ENCODE data around the gene OTOP2.
A peak's percentile ranks its signal among the peaks of the same experiment; 100 is the strongest.
"Not testable (repeated sequence)": the region's sequence is repeated elsewhere in the genome, so short reads cannot be mapped to it uniquely, and the experiment has no call there.

OTOP2 gene

DNA sequence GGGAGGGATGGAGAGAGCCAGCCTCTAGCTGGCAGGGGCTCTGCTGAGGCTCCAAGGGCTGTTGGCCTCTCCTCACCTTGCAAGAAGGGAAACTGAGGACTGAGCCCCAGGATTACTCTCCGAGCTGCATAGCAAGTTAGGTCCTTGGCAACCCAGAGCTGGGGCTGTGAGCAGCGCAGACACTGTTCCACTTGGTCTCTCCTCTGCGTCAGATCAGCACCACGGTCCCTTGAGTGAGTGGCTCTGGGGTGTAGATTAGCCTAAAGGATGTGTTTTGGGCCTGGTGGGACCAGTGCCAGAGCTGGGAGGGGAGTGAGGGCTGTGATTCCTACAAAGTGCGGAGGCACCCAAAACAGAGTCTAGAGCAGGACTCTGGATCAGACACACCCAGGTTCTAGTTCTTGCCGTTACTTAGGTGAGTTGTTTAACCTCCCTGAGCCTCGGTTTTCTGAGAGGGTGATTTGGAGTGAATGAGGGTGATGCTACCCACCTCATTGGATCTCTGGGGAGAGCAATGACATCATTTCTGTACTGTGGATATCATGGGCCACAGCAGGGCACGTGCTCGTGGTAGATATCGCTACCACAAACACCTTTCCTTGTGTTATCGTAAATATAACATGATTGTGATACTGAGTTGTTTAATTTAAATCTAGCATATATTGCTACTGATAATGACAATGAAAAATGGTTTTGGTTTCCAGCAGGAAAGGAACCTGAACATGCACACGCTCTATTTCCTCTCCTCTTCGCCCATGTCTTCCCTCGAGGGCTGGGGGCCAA lies 22.5 kb upstream of the OTOP2 start:
- DNase-seq: no peak

DNA sequence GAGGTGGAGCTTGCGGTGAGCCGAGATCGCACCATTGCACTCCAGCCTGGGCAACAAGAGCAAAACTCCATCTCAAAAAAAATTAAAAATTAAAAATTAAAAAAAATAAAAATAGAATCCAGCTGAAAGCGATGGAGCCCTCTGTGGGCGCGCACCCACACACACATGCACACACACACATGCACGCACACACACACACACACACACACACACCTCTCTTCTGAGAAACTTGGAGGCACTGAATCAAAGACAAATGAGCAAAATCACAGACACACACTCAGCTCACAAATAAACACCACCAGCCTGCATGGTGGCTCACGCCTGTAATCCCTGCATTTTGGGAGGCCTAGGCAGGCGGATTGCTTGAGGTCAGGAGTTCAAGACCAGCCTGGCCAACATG lies 21.0 kb upstream of the OTOP2 start:
- no peak for DNase-seq

DNA sequence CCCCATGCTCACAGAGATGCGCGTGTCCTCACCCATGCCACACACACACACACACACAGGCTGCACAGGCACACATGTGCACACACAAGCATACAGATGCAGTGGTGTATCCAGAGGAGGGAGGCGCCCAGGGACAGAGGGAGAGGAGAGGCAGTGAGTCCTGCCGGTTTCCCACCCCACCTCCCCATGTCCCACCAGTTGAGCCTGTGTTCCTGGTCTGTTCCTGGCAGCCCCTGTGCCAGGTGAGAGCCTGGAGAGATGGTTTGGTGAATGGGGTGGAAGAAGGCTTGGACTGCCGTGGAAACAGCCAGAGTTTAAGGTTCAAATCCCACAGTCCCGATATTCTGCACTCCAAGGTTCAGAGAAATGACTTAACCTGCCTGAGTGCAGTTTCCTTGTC lies 20.4 kb upstream of the OTOP2 start:
- no peak for DNase-seq

DNA sequence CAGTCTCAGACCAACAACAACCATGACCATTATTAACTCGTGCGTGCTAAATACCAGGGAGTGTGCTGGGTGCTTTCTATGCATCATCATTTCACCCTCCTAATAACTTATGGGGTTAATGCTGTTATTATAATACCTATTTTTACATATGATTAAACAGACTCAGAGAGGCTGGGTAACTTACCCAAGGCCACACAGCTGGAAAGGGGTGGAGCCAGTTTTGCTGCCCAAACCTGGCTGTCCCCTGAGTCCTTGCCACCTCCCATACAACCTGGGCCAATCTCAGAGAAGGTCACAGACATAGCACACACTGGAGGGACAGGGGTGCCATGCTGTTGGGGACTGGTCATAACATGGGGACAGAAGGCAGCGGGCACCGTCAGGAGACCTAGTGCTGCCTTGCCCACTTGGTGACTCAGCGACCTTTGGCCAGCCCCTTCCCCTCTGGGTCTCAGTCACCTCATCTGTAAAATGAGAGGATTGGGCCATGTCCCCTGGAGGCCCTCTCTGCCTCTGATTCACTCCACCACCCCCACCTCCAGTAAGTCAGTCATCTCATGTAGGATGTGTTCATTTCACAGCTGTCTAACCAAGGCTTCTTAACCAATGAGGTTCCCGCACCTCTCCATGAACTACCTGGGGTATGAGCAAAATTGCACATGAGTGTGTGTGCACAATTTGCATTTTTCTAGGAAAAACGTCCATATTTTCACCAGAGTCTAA lies 19.2 kb upstream of the OTOP2 start:
- DNase-seq: no peak

DNA sequence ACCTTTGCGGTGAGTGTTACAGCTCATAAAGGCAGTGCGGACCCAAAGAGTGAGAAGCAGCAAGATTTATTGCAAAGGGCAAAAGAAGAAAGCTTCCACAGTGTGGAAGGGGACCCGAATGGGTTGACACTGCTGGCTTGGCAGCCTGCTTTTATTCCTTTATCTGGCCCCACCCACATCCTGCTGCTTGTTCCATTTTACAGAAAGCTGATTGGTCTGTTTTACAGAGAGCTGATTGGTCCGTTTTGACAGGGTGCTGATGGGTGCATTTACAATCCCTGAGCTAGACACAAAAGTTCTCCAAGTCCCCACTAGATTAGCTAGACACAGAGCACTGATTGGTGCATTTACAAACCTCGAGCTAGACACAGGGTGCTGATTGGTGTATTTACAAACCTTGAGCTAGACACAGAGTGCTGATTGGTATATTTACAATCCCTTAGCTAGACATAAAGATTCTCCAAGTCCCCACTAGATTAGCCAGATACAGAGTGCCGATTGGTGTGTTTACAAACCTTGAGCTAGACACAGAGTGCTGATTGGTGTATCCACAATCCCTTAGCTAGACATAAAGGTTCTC lies 17.8 kb upstream of the OTOP2 start:
- DNase-seq: not testable (repeated sequence)

DNA sequence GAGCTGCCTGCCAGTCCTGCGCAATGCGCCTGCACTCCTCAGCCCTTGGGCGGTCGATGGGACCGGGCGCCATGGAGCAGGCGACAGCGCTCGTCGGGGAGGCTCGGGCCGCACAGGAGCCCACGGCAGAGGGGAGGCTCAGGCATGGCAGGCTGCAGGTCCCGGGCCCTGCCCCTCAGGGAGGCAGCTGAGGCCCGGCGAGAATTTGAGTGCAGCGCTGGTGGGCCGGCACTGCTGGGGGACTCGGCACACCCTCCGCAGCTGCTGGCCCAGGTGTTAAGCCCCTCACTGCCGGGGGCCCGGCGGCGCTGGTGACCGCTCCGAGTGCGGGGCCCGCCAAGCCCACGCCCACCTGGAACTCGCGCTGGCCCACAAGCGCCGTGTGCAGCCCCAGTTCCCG lies 17.1 kb upstream of the OTOP2 start:
- DNase-seq: no peak

DNA sequence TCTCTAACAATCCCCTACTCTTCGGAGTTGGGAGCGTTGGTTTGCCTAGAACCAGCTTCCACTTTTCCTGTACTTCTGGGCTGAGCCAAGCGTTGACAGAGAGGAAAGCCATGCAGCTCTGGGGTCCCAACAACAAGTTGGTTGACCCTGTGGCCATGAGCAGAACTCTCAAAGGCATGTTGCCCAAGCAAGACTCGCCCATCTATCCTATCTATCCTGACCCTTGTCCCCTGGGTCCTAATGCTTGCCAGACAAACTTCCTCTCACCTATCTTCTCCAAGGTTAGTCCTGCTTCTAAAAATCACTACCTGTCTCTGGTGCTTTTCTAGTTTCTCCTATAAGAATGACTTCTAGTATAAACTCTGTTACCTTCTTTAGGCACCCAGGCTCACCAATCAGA lies 15.0 kb upstream of the OTOP2 start:
- DNase-seq: not testable (repeated sequence)

DNA sequence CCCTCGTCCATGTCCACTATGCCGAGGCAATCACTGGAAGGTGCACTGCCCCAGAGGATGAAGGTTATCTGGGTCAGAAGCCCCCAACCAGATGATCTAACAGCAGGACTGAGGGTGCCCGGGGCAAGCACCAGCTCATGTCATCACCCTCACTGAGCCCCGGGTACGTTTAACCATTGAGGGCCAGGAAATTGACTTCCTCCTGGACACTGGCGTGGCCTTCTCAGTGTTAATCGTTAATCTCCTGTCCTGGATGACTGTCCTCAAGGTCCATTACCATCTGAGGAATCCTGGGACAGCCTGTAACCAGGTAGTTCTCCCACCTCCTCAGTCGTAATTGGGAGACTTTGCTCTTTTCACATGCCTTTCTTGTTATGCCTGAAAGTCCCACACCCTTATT lies 12.7 kb upstream of the OTOP2 start:
- DNase-seq: not testable (repeated sequence)

DNA sequence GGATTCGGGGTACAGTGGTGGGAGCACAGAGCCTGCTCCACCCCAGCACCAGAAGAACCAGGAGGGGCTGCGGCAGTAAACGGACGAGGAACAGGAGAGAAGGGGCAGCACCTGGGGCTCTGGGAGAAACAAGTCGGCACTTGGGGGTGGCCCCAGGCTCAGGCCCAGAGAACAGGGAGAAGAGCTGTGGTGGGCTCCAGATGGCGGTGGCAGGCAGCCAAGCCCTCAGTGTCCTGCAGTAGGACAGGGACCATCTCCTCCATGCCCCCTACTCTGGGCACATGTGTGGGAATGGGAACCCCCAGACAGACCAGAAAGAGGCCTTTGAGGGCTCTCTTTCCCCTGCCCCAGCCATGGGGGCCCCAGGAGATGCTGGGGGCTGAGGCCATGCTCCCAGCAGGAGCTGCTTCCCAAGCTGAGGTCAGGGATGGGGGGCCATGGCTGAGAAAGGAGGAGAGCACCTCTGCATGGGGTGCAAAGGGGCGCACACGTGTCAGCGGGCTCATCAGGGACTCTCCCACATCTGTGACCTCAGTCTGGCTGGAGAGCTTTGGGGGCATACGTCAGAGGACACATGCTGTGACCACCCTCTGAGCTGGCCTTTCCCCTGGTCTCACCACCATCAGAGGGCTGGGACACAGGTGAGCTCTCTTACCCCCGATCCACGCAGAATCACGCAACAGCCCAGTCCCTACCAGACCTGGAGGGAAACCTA lies 7.8 kb upstream of the OTOP2 start:
- no peak for DNase-seq

DNA sequence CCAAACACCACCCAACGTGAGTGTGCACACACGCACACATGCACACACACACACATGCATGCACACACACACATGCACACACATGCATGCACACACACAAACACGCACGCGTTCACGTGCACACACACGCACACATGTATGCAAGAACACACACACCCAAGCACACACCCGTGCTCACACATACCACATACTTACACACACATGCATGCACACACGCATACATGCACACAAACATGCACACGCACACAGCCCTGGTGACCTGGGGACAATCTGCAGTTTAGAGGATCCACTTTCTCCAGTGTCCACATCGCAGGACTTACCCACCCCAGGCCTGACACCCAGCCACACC lies 7.2 kb upstream of the OTOP2 start:
- DNase-seq: no peak

DNA sequence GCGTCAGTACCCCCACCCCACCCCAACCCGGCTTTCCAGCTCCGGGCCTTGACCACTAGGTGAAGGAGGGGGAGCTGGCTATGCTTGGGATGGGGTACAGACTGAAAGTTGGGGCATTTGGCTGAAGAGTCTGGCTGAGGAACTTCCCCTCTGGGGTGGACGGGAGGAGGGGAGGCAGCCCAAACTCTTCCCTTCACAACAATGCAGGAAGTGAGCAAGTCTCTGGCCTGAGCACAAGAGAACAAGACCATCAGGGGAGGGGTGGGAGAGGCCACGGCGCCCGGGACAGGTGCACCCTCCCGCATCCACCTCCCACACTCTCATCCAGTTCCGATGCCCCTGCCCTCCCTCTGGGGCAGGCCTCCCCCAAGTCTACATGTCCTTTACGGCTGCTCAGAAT lies 6.6 kb upstream of the OTOP2 start:
- no peak for DNase-seq

DNA sequence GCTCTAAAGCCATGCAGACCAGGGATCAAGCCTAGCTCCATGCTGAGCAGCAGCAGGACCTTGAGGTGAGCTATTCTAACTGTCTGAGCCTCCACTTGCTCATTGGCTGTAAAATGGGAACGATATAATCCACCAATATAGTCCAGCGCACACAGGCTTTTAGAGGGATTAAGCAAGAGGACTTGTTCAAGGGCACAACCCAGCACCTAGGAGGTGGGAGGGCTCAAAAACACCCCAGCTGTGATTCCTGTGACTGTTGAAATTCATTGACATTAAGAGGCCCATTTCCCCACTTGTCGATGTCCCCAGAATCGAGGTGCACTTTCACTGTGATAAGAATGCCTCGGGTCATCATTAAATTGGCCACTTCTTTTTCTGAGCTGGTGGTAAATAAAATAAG lies 5.2 kb upstream of the OTOP2 start:
- no peak for DNase-seq

DNA sequence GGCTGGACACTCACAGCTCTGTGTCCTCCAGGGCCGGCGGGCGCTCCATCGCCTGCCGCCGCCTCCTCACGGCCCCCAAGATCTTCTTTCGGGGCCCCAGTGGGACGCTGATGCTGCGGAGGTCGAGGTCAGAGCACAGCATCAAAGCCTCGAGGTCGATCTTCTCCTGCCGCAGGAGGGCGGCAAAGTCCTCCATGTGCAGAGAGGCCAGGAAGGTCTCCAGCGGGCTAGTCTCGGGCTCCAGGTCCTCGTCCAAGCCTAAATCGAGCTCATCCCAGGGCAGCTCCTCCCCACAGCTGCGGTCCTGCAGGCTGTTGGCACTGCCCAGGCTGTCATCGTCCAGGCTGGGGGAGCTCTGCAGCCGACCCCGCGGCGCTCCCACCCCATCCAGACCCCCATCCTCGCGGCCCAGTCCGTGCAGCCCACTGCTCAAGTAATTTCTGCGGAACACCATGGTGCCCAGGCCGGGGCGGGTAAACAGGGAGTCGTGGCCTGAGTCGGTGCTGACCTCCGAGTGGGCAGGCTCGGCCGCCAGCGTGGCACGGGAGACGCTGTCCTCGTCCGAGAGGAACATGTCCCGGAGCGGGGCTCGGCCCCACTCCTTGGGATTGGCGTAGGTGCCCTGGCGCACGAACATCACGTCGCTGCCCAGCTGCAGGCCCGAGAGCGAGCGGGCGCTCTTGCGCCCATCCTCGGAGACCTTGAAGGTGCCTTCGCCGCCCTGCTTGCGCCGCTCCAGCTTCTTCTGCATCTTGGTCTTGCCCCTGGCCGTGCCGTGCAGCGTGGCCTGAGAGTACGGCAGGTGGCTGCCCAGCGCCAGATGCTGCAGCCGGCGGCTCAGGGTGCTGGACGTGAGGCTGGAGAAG lies 4.4 kb upstream of the OTOP2 start:
- peak; percentile 6 for DNase-seq

DNA sequence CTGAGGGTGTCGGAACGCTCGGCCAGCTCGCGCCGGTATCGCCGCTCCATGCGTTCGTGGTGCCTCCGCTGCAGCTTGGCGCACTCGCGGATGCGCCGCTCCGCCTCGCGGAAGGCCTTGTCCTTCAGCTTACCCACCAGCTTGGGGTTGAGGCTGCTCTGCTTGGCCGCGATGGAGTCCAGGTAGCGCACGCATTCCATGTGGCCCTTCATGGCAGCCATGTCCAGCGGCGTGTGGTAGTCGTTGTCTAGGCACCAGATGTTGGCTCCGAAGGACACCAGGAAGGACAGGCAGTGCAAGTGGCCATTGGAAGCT lies 3.8 kb upstream of the OTOP2 start:
- DNase-seq: no peak

DNA sequence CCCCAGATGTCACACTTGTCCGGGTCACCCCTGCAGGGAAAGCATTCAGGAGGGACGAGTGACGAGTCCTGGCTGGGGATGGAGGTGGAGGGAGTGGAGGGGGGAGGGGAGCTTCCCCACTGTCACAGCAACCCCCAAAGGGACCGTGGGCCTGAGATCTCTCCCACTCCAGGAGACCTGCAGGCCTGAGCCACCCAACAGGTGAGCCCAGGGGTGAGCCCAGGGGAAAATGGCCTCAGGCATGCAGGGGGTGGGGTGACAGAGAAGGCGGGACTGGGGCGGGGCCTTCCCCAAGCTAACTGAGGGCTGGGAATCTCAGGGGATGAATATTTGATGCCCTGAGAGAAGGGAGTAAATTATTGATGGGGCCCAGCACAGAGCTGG lies 3.4 kb upstream of the OTOP2 start:
- DNase-seq: no peak

DNA sequence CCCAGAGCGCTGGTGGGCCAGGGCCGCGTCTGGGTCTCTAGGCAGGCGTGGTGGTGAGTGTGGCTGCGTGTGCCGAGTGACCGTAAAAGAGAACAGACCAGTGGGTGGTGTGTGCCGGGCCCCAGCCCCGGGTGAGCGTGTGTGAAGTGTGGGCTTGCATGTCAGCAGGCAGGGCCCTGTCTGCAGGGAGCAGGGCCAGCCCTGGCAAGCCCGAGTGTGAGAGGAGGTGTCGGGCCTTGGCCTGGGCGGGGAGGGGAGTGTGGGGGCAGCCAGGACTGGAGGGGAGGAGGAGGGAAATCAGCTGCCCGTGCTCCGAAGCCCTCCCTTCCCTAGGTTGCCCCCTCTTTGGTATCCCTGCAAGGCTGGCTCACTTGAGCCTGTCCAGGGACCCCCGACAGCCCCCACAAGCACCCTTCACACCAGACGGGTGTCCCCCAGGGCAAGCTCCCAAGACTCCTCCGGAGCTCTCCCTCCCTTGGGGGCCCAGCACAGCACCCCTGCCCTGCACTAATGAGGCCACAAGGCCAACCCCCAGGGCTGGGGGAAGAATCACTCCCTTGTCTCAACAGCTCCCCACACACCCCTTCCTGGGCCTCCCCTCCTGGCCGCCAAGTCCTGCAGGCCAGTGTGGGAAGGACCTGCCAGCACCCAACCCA lies 2.9 kb upstream of the OTOP2 start:
- DNase-seq: no peak

DNA sequence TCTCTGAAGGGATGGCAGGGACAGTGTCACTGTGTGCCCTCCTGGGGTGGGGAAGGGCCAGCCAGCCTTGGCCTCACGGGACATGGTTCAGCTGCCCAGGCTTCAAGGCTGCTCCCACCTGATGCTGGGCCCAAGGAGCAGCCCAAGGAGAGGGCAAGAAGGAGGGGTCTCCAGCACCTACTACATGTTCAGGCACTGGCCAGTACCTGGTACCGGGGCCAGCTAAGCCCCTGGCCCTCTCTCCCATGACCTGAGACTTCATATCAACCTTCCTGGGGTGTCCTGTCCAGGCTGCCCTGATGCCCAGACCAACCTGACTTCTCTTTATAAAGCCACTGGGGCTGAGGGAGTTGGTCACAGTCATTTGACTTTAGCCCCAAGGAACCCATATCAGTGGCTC lies 2.3 kb upstream of the OTOP2 start:
- DNase-seq: no peak

DNA sequence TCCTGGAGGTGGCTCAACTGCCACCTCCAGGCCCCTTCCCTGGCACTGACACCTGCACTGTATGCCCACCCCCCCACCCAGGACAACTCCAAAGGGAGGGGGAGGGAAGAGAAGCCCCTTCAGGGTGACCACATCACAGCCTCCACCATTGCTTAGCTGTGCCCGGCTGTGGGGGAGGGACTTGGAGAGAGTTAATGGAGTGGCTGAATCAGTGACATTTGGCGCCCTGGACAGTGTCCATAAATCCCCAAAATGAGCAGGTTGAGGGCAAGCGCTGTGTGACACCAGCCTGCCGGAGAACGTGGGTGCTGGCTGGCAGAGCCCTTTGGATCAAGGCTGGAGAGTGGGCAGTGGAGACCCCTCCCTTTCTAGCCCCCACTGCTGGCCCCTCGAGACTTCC lies 1.9 kb upstream of the OTOP2 start:
- no peak for DNase-seq

DNA sequence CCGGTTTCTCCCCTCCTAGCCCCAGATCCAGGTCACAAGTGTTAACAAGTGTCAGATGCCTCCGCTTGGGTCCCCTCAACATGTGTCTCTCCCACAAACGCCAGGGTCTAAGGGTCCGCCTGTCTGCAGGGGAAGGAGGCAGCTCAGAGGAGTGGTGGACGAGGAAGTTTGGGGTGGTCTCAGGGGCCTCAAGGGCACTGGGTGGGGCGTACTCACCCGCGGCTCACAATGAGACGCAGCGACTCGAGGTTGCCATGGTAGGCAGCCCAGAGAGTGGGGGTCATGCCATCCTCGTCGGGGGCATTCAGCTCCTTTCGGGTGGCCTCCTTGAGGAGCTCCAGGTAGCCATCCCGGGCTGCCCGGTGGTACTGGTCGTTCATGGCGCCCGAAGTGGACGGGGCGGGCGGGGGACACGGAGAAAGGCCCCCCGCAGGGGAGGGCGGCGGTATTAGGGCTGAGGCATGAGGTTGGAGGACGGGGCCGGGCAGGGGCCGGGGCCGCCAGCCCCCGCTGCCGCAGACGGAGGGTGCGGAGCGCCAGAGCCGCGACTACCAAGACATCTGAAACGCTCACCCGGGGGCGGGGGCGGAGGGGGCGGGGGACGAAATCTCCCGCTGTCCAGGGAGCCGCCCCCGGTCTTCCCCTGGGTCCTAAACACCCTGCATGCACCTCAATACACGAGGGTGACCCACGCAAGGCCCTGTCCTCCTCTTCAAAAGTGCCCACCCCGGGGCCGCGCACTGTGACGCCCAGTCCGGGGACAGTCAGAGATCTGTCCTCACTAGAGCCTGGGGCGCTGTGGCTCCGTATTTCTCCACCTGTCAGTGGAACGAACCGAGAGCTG lies 1.2 kb upstream of the OTOP2 start, which contains the start of gene USH1G:
TSS of gene USH1G (minus strand) at position 562 of the 844 bp plus-strand sequence. CDS start at position 380, 182 bp downstream.
- no peak for DNase-seq

DNA sequence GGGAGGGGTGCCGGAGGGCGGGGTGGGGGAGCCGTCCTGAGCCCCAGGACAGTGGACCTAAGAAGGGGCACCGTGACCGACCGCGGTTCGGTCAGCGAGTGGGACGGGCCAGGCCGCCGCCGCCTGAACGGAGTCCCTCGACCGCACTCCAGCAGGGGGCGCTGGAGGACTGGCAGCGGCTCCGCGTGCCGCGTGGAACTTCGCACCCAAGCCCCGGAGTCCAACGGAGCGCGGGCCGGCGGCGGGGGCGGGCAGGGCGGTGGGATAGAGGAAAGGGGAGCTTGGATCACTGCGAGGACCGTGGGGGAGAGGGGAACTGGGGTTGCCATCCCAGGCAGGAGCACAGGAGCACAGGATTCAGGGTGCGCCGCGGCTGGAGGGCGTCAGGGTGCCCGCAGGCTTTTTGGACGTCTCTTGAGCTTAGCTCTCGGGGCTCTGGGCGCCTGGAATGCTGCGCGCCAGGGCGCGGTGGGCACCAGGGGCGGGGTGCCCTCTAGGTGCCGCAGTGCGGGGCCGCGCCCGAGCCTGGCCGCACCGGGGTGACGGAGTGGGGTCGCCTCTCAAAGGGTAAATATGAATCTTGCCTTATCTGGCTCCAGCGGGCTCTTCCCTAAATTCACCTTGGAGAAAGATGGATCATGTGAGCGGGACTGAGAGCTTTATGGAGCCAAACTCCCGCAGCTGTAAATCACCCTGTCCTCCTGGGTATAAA lies 379 bp upstream of the OTOP2 start:
- DNase-seq: peak; percentile 19

DNA sequence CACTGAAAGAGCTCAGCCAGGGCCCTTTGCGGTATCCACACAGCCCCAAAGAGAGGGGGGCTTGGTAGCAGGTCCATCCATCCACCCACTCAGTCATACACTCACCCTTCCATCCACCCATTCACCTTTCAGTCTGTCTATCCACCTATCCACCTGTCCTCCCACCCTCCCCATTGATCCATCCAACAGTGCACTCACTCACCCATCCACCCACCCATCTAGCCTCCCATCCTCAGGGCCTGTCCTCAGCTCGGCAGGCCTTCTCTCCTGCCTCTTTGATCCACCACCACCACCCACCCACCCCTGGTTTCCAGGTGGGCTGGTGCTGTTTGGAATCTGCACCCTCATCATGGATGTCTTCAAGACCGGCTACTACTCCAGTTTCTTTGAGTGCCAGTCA lies 1.2 kb downstream of the OTOP2 start:
- DNase-seq: no peak
